NCI-H2196 (cell line): ENCODE measurements around the gene BAD.

ENCODE experiments used
- DNase-seq: peaks from one replicate; lab custom pipeline; 2025; ENCODE audit not compliant: unreplicated experiment; lab: John Stamatoyannopoulos, UW

BAD gene

DNA sequence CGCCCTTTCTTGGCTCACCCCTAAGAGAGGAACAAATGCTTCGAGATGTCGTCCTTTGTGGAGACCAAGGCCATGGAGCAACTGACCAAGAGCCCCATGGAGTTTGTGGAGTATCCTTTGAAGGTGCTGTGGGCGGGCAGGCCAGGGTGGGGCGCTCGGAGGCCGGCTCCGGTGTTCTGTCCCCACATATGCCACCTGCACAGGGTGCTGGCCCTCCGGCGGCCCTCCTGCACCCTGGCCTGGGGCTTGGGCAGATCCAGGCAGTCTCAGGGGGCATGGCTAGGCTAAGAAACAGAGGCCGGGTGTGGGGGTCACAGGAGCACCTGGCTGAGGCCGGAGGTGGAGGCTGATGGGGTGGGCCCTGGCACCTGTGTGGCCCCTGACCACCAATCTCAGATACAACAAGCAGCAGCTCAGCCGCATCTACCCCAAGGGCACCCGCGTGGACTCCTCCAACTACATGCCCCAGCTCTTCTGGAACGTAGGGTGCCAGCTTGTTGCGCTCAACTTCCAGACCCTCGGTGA, 22.8 kb downstream of the BAD start:
- no peak for DNase-seq

DNA sequence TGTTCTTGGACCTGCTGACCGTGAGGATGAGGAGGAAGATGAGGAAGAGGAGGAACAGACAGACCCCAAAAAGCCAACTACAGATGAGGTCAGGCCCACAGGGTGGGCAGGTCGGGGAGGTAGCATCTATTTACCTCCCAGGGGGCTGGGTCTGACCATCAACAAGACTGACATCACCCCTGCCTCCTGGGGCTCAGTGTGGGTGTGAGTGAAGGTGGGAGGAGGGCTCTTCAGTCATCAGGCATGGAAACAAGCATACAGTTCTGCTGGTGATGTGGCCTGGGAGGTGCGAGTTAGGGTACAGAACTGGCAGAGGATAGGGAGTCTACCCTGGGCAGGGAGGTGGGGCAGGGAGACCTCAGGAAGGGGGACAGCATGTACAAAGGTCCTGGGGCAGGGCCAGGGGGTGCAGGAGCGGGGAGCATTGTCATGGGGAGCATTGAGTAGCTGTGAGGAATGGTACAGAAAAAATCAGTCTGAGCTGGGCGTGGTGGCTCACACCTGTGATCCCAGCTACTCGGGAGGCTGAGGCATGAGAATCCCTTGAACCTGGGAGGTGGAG, 24.2 kb downstream of the BAD start:
- DNase-seq: no peak

DNA sequence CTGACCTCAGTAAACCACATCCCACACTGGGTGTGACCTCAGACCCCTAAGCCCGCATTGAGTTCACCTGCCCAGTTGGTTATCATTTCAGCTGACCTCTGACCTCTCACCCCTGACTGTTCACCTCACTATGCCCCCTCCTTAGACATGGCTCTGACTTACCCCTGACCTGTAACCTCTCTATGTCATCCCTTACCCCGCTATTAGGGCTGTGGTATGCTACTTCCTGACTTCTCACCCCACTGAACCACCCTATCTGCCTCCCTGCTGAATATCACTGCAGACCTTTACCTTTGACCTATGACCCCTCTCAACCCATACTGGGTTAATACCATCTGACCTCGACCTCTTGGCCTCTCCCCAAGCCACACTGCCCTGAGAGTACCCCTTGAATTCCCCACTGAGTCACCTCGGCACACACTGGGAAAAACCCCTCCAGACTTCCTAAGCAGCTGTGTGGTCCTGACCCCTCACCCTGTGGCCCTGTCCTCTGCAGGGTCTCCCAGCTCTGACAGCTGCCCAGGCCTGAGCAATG, 24.9 kb downstream of the BAD start:
- DNase-seq: no peak

DNA sequence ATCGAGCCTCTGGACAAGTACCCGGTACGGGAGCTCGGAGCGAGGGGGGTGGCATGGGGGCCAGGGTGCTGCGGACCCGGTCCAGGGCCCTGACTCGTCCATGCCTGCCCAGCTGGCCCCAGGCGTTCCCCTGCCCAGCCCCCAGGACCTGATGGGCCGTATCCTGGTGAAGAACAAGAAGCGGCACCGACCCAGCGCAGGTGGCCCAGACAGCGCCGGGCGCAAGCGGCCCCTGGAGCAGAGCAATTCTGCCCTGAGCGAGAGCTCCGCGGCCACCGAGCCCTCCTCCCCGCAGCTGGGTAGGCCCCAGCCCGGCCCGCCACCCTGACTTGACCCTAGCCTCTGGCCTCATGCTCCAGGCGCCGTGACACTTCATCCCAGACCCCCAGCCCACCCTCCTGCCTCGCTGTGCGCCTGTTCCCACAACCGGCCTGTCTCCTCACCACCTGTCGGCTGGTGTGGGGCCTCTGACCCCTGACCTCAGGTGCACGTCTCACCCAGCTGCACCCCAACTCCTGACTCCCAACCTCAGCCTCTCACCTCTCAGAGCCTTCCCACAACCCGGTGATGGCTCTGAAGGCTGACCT, 25.4 kb downstream of the BAD start:
- no peak for DNase-seq

GRCh38 chr11:64258356-64258755, 26.1 kb downstream of the BAD start:
- no peak for DNase-seq

DNA sequence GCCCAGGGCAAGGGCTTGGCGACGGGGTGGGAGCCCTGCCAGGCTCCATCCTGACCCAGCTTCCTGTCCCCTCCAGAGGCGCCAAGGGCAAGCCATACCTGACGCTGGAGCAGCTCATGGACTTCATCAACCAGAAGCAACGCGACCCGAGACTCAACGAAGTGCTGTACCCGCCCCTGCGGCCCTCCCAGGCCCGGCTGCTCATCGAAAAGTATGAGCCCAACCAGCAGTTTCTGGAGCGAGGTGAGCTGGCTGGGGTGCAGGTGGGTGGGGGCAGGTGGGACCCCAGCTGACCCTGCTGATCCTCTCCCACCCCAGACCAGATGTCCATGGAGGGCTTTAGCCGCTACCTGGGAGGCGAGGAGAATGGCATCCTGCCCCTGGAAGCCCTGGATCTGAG, 28.2 kb downstream of the BAD start:
- no peak for DNase-seq

GRCh38 chr11:64255135-64256128, 29.0 kb downstream of the BAD start:
- no peak for DNase-seq

- DNase-seq: no peak
Observed at GRCh38 chr11:64254326-64254725, 30.1 kb downstream of the BAD start.

DNA sequence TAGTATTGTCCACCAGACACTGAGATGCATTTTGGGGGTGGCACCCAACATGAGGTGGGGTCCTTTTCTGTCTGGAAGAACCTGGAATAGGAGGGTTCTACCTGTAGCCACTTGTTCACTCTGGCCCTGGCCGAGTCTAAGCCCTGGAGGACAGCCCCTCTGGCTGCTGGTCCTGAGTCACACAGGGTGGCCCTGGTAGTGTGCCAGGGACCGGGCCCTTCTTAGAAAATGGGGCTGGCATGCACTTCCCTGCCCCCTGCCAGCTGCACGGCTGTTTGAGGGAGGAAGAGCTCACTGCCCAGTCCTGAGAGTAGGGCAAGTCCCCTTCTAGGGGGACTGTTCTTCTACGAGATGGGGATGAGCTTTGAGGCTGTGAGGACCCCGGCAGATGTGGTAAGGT, 31.0 kb downstream of the BAD start:
- no peak for DNase-seq

DNA sequence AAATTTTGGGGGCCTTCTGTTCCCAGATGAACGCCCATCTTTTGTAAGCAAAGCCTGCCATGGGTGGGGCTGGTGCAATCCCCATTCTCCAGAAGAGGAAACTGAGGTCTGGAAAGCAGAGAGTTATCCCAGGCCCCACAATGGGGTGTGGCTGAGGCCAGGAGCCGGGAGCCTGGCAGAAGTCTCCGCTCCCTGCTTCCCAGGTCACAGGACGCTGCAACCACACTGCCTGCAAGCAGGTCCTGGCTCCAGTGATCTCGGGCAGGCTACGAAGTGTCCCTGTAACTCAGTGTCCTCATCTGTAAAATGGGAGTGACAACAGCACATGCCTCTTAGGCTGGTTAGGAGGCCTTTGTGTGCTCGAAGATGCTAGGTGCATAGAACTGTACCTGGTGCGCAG, 31.4 kb downstream of the BAD start:
- no peak for DNase-seq

DNA sequence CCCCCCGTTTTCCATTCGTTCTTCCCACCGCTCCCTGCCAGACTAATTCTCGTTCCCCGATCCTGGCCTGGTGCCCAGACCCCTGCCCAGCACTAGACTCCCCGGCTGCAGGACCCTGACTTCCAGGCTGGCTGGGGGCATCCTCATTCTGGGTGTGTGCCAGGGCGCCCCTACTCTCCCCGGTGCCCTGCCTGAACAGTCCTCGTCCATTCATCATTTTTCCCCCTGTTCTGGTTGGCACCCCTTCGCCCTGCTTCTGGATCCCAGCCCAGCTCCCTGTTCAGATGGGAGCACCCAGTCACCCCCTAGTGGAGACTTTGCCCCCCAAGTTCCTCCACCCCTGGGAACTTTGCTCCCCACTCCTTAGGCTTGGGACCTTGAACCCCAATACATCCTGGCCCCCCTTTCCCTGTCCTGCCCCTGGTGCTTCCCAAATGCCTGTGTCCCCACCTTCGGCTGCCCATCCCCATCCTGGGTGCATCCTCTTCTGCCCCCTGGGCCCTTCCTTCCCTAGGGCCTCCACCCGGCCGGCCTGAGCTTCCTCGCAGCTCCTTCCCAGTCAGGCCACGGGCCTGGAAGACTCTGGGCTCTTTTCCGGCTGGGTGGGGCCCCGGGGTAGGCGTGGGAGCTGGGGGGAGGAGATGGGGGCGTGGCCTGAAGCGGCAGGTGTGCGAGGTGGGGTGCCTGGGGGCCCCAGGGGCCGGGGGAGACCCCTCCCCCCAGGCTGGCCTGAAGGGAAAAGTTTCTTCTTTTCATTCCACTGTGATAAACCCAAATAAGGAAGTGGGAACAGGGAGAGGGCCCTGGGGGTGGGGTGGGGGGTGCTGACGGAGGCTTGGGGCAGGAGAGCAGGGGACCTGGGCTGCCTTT, 32.2 kb downstream of the BAD start:
- DNase-seq: no peak

DNA sequence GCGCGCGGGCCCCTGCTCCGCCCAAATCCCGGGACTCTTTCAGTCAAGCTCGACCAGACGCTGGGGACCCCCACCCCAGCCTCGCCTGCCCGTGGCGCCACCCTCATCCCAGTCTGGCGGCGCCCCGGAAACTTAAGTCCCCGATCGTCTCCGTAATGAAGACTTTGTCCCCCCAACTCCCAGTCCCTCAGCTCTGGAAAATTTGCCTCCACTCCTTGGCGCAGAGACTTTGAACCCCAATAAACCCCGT, 32.8 kb downstream of the BAD start:
- DNase-seq: no peak

DNA sequence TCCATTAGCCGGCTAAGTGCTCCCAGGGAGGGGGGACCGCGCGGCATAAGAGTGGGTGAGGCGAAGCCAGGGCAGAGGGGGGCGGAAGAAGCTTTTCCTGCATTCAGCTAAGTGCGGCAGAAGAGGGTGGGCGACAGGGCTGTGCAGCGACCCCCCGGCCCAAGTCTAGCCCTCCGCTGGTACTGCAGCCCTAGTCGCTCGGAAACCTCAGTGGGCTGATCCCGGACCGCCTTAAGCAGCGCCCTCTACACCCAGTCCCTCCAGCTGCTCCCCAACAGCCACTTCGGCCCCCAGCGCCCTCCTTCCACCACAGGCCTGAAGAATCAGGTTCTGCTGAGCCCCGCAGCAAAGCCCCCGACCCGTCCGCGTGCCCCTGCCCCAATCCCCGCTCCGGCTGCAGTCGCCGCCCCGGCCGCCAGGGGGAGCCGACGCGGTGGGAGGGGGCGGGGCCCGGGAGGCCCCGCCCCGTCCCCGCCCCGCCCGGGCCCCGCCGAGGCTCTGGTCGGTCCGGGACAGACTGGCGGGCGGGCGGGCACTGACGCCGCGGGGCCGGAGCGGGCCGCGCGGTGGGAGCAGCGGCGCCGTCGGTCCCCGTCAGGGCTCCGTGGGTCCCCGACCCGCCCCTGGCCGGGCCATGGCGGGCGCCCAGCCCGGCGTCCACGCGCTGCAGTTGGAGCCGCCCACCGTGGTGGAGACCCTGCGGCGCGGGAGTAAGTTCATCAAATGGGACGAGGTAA, 33.3 kb downstream of the BAD start, which contains the start of gene PLCB3:
PLCB3 (plus strand) TSS at position 515 of the 737 bp plus-strand sequence; CDS start at position 635, 120 bp downstream.
- peak; percentile 59 for DNase-seq

DNA sequence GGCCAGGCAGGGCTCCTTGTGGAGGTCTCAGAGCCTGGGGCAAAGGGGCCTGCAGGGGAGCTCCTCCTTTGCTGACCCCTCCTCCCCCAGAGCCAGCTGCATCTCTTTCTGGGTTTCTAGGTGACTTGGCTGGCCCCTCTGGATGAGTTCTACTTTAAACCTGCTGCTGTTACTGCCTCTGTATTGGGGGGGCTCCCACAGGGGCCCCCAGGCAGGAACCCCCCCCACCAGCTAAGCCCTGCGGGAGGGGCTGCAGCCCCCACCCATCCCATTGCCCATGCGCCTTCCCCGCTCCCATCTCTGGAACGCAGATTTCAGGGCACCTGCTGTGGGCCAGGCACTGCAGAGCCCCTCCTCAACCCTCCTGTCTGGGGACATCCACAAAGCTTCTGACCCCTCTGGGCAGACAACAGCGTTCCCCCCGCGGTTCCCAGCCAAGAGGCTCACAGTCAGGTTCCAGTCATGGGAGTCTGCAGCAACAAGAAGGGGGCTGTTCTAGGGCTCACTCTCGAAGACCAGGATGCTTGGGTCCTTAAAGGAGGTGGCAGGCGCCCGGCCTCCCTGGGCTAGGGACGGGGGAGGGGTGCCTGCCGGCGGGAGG, 34.0 kb downstream of the BAD start:
- peak; percentile 22 for DNase-seq

DNA sequence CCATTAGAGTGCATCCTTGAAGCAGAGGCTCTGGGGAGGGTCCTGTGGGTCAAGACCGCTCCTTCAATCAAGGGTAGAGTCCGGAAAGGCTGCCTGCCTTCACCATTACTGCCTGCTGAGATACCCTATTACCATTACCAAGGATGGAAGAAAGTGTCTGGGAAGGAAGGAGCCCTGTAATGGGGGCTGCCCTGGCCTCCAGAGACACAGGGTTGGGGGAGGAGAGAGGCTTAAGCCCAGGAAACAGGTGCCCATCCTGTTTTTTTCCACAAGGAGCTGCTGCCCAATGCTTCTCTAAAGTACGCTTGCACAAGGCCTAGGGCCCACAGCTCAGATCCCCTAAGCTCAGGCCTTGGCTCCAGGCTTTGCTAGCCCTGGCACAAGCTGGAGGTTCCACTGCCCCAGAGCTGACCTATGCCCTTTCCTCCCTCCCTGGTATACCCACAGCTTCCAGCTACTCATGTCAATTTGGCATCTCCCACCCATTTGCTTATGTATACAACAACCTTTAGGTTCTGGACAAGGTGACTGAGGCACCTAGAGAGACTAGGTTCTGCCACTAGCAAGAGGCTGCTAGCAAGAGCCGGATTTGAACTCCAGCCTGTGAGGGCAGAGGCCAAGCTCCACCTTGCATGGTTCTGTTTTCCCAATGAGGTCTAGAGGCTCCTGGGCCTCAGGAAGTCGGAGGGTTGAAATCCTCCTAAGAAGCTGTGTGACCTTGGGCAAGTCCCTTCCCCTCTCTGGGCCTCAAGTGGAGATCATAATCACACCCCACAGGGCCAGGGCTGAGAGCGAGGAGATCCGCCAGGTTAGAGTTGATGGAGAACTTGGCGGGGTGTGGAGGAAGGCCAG, 34.7 kb downstream of the BAD start:
- DNase-seq: no peak

GRCh38 chr11:64249038-64249437, 35.4 kb downstream of the BAD start:
- DNase-seq: no peak

DNA sequence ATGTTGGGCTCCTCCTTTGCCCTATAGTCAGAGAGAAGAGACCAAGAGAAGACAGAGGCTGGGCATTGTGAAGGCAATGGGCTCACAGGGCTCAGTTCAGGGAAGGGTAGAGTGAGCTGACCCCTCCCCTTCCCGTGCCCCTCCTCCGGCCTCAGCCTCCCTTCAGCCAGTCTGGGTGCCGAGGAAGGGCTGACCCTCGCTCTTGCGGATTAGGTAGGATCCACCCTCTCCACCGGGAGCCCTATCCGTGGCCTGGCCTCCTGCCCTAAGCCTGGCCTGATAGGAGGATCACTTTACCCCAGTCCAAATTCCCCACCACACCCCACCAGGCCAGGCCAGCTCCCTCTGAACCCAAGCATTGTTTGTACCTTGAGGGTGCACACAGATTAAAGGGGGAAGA, 35.9 kb downstream of the BAD start:
- no peak for DNase-seq

DNA sequence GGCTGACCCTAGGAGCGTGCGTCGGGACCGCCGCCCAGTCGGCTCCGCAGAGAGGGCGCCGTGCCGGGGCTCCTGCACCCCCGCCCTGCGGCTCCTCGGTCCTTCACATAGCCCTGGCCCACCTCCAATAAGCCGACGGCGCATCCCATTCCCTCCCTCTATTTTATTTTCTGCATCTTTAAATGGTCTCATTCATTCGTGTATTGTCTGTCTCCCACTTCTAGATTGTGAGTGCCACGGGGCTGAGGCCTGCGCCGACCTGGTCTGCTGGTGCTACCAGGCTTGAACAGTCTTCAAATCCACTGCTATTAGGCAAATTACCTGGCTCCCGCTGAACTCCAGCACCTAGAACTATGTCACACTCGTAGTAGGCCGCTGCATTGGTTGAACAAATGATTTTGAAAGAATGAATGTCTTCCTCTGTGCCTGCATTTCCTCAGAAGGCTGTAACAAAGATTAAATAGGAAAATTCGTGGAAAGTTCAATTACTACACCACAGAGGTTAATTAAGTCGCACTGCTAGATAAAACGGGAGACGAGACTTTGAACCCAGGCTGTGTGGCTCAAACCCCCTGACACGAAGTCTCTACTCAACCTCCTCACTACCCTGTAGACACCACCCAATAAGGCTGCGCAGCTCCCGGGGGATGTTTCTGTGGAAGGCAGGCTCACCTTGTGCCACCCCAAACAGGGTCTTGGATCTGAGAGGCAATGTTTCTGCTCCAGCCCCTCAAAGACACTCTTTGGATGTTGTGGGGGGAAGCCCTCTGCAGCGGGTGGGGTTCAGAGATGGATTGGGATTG, 36.5 kb downstream of the BAD start:
- no peak for DNase-seq
